Measurements from ENCODE around the gene CLUH.
"Not testable (repeated sequence)": the region's sequence is repeated elsewhere in the genome, so short reads cannot be mapped to it uniquely, and the experiment has no call there.

Gene CLUH

DNA sequence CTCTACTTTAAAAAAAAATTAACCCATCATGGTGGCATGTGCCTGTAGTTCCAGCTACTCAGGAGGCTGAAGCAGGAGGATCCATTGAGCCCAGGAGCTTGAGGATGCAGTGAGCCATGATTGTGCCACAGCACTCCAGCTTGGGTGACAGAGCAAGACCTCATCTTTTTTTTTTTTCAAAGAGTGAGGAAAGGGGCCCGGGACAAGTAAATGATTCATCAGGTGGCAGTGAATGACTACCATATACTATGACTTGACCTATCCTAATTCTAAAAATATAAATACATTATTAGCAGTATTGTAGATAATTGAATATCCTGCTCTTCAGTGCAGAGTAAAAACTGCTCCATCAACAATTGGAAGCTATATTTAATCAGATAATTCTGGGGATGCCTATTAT is 55.3 kb downstream of the CLUH start:
- Histone ChIP-seq H3K79me2 (ENCODE audit: low read length) (peaks cover 90% of the 10 kb centered on the region), H3K27me3 (replicated peaks; ENCODE audit: insufficient read depth, low read length) (no peaks in the 10 kb centered on the region), H3K36me3 (replicated peaks; ENCODE audit: insufficient read depth, low read length) (no peaks in the 10 kb centered on the region), H3K9me3 (replicated peaks; ENCODE audit: insufficient read depth, low read length) (no peaks in the 10 kb centered on the region), H3K4me1 (ENCODE audit: low read length) (no peaks in the 10 kb centered on the region), H2AFZ (ENCODE audit: low read length) (no peak overlapping the region), H3K4me3 (ENCODE audit: low read length) (no peak overlapping the region), H3K9ac (ENCODE audit: low read length) (no peak overlapping the region), H3K4me2 (ENCODE audit: low read depth, low read length) (no peak overlapping the region), H4K20me1 (ENCODE audit: insufficient read depth, low read length) (peaks cover 14% of the 10 kb centered on the region; the same call in 1 of the 2 replicates), H3K27ac (ENCODE audit: low read length) (no peak overlapping the region), H3K9me2 (replicated peaks; ENCODE audit: insufficient read depth, low read length) (no peaks in the 10 kb centered on the region), H3F3A (ENCODE audit: insufficient read depth, low read length) (no peaks in the 10 kb centered on the region)
- no peak for TF ChIP-seq EZH2 (optimal IDR thresholded peaks at IDR 0.05; ENCODE audit: low read depth, low read length)
- TF ChIP-seq EZH2phosphoT487 (IDR thresholded peaks at IDR 0.05; ENCODE audit: low read length) = no peak
- no peak for TF ChIP-seq CTCF (IDR thresholded peaks at IDR 0.05; ENCODE audit: low read length)
- no peak for DNase-seq

GRCh38 chr17:2655546-2655945 is 56.0 kb downstream of the CLUH start:
- peaks cover 19% of the 10 kb centered on the region; the same call in 1 of the 2 replicates for H4K20me1 ChIP-seq (ENCODE audit: insufficient read depth, low read length)
- H3K9me3 ChIP-seq (replicated peaks; ENCODE audit: insufficient read depth, low read length) = no peaks in the 10 kb centered on the region
- H3K79me2 ChIP-seq (ENCODE audit: low read length) = peaks cover 90% of the 10 kb centered on the region
- H3K27me3 ChIP-seq (replicated peaks; ENCODE audit: insufficient read depth, low read length) = no peaks in the 10 kb centered on the region
- no peak for TF ChIP-seq CTCF (IDR thresholded peaks at IDR 0.05; ENCODE audit: low read length)
- no peak for TF ChIP-seq EZH2 (optimal IDR thresholded peaks at IDR 0.05; ENCODE audit: low read depth, low read length)
- TF ChIP-seq EZH2phosphoT487 (IDR thresholded peaks at IDR 0.05; ENCODE audit: low read length) = no peak
- no peaks in the 10 kb centered on the region for H3F3A ChIP-seq (ENCODE audit: insufficient read depth, low read length)
- no peaks in the 10 kb centered on the region for H3K9me2 ChIP-seq (replicated peaks; ENCODE audit: insufficient read depth, low read length)
- no peak overlapping the region for H3K27ac ChIP-seq (ENCODE audit: low read length)
- no peak overlapping the region for H2AFZ ChIP-seq (ENCODE audit: low read length)
- no peak overlapping the region for H3K4me2 ChIP-seq (ENCODE audit: low read depth, low read length)
- H3K4me1 ChIP-seq (ENCODE audit: low read length) = no peaks in the 10 kb centered on the region
- DNase-seq = no peak
- no peaks in the 10 kb centered on the region for H3K36me3 ChIP-seq (replicated peaks; ENCODE audit: insufficient read depth, low read length)
- H3K4me3 ChIP-seq (ENCODE audit: low read length) = no peak overlapping the region
- H3K9ac ChIP-seq (ENCODE audit: low read length) = no peak overlapping the region

GRCh38 chr17:2652911-2653310 is 58.7 kb downstream of the CLUH start:
- H3K4me2 ChIP-seq (ENCODE audit: low read depth, low read length); H3K36me3 ChIP-seq (replicated peaks; ENCODE audit: insufficient read depth, low read length); H3K27ac ChIP-seq (ENCODE audit: low read length); DNase-seq; H3K9me3 ChIP-seq (replicated peaks; ENCODE audit: insufficient read depth, low read length); H3K4me3 ChIP-seq (ENCODE audit: low read length); H3K4me1 ChIP-seq (ENCODE audit: low read length); H3K9me2 ChIP-seq (replicated peaks; ENCODE audit: insufficient read depth, low read length); H3K27me3 ChIP-seq (replicated peaks; ENCODE audit: insufficient read depth, low read length); H2AFZ ChIP-seq (ENCODE audit: low read length); H3F3A ChIP-seq (ENCODE audit: insufficient read depth, low read length); H3K9ac ChIP-seq (ENCODE audit: low read length): not testable (repeated sequence)
- H3K79me2 ChIP-seq (ENCODE audit: low read length) = peaks cover 90% of the 10 kb centered on the region
- peaks cover 11% of the 10 kb centered on the region; the same call in 1 of the 2 replicates for H4K20me1 ChIP-seq (ENCODE audit: insufficient read depth, low read length)

GRCh38 chr17:2649191-2649590 is 62.4 kb downstream of the CLUH start:
- Histone ChIP-seq H3K9me2 (replicated peaks; ENCODE audit: insufficient read depth, low read length) (no peaks in the 10 kb centered on the region), H3K27ac (ENCODE audit: low read length) (no peak overlapping the region), H2AFZ (ENCODE audit: low read length) (no peak overlapping the region), H3K36me3 (replicated peaks; ENCODE audit: insufficient read depth, low read length) (no peaks in the 10 kb centered on the region; the same call in 1 of the 2 replicates), H3K79me2 (ENCODE audit: low read length) (peaks cover 81% of the 10 kb centered on the region), H4K20me1 (ENCODE audit: insufficient read depth, low read length) (0 out of 2 replicates have a peak, but pooled peaks cover 5% of the 10 kb centered on the region), H3K9ac (ENCODE audit: low read length) (no peak overlapping the region), H3K4me3 (ENCODE audit: low read length) (no peak overlapping the region), H3K4me1 (ENCODE audit: low read length) (no peaks in the 10 kb centered on the region), H3K4me2 (ENCODE audit: low read depth, low read length) (no peak overlapping the region), H3K9me3 (replicated peaks; ENCODE audit: insufficient read depth, low read length) (no peaks in the 10 kb centered on the region), H3K27me3 (replicated peaks; ENCODE audit: insufficient read depth, low read length) (no peaks in the 10 kb centered on the region), H3F3A (ENCODE audit: insufficient read depth, low read length) (no peaks in the 10 kb centered on the region)
- TF ChIP-seq EZH2phosphoT487 (IDR thresholded peaks at IDR 0.05; ENCODE audit: low read length) (no peak), CTCF (IDR thresholded peaks at IDR 0.05; ENCODE audit: low read length) (no peak), EZH2 (optimal IDR thresholded peaks at IDR 0.05; ENCODE audit: low read depth, low read length) (no peak)
- no peak for DNase-seq

All from MM.1S (cell line).